GM06990 (cell line): ENCODE data around the gene ZNF438.

Source experiments
- DNase-seq: peaks from one replicate; pipeline ENCODE4 v3.0.0-alpha.2; 2011; ENCODE audit not compliant: insufficient read length; ENCODE audit errors: extremely low read depth
- H3K27me3 ChIP-seq: replicated peaks from 2 replicates; pipeline ENCODE4 v1.6.0; 2011; ENCODE audit warnings: low read length; ENCODE audit not compliant: control insufficient read depth, insufficient read depth
- H3K36me3 ChIP-seq: 2 replicates; pipeline ENCODE4 v1.5.1; 2011; ENCODE audit warnings: low read length; ENCODE audit not compliant: control insufficient read depth, insufficient read depth
- H3K4me3 ChIP-seq: replicated peaks from 2 replicates; pipeline ENCODE4 v1.5.1; 2011; ENCODE audit warnings: low read depth, mild to moderate bottlenecking, control low read depth, low read length
- TF ChIP-seq, protein P1 (sequence below): IDR thresholded peaks from 2 replicates; pipeline ENCODE4 v1.5.1; 2011; ENCODE audit warnings: low read length, control low read depth, mild to moderate bottlenecking, inconsistent platforms; ENCODE audit not compliant: insufficient read depth, poor library complexity, severe bottlenecking

Gene ZNF438

DNA sequence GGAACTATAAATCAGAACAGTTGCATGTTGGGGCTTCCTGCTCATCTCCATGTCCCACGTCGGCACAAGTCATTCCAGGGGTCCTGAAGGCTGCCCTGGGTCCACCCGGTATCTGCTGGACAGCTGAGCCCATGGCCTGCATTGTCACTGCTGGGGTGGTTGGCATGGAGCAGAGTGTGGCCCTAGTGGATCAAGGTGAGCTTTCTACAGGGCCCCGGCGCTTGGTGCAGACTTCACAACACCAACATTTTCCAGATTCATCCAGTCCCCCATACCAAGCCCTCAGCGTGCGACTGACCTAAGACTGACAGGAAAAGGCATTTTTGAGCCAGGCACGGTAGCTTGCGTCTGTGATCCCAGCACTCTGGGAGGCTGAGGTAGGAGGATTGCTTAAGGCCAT lies 226.6 kb downstream of the ZNF438 start:
- TF ChIP-seq, protein P1, sequence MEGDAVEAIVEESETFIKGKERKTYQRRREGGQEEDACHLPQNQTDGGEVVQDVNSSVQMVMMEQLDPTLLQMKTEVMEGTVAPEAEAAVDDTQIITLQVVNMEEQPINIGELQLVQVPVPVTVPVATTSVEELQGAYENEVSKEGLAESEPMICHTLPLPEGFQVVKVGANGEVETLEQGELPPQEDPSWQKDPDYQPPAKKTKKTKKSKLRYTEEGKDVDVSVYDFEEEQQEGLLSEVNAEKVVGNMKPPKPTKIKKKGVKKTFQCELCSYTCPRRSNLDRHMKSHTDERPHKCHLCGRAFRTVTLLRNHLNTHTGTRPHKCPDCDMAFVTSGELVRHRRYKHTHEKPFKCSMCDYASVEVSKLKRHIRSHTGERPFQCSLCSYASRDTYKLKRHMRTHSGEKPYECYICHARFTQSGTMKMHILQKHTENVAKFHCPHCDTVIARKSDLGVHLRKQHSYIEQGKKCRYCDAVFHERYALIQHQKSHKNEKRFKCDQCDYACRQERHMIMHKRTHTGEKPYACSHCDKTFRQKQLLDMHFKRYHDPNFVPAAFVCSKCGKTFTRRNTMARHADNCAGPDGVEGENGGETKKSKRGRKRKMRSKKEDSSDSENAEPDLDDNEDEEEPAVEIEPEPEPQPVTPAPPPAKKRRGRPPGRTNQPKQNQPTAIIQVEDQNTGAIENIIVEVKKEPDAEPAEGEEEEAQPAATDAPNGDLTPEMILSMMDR, result no peak
- Histone ChIP-seq H3K36me3 (no peaks in the 10 kb centered on the region), H3K27me3 (no peaks in the 10 kb centered on the region), H3K4me3 (no peak overlapping the region)
- DNase-seq, result no peak

DNA sequence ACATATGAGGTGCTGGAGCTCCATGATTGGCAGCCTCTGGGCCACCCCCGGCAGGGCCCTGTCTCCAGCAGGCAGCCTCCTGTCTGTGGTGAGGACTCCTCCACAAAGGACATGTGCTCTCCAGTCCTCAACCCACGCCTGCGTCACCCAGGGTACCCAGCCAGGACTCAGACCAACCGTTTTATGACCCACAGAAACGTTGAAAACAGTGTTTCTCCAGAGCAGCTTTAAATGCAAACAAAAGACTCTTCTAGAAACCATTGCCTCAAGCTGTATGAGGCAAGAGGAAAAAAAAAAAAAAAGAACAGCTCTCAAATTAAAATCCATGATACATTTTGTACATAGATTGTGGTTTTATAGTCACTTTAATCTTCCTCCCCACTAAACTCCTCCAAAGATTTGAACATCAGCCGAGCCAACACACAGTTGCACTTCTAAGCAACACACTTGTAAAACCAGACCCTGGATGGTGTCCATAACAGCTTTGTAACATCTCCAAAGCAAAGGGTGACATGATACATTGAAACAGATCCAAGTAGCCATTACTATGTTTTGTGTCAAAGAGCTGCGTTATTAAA lies 227.1 kb downstream of the ZNF438 start:
- DNase-seq, result no peak
- TF ChIP-seq, protein P1, result no peak

DNA sequence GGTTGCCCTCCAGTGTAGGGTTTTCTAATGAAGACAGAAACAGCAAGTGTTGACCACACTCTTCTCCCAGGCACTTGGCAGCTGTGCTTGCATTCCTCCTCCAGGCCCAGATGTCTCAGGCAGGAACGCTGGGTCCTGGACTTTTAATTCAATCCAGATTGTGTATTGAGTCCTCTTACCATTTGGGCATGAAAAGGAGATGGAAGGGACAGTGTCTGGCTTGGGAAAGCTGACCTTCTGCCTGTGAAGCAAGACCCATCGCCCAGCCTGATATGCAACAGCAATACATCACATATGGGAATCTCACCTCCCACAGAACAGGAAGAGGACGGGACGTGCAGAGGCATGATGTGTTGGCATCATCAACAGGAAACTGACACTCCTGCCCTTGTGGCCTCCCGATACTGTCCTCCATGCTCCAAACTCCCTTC lies 227.8 kb downstream of the ZNF438 start:
- Histone ChIP-seq H3K27me3 (no peaks in the 10 kb centered on the region), H3K36me3 (no peaks in the 10 kb centered on the region), H3K4me3 (no peak overlapping the region)
- TF ChIP-seq, protein P1, result no peak
- no peak for DNase-seq

More for the DNA sequence above, 227.1 kb downstream of the ZNF438 start:
- Histone ChIP-seq H3K36me3 (no peaks in the 10 kb centered on the region), H3K27me3 (no peaks in the 10 kb centered on the region), H3K4me3 (no peak overlapping the region)

DNA sequence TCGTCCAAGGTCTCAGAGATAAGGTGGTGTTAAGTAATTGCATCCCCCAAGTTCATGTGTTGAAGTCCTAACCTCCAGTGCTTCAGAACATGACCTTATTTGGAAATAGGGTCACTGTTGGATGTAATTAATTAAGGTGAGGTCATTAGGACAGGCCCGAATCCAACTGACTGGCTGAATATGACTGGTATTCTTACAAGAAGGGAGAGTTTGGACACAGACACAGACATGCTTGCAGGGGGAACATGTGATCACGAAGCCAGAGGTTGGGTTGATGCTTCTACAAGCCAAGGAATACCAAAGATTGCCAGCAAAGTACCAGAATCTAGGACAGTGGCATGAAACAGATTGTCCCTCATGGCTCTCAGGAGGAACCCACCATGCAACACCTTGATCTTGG lies 228.6 kb downstream of the ZNF438 start:
- no peak for DNase-seq
- Histone ChIP-seq H3K36me3 (no peaks in the 10 kb centered on the region), H3K27me3 (no peaks in the 10 kb centered on the region), H3K4me3 (no peak overlapping the region)
- TF ChIP-seq, protein P1, result no peak

DNA sequence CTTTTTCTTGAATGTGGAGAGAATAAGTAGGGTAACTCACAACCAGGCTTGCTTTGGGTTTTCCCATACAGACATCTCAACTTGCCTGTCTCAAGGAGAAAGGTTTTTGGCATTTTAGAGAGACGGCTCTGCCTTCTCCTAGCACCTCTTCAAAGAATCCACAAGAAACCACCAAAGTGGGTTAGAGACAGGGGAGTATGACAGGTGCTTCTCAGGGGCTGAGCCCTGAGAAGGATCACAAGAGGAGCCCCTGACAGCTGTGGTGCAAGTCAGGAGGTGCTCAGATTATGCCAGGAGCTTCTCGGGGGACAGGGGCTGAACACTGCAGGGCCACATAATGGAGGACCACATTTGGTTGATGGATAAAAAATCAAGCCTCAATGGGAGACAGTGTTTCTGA lies 231.3 kb downstream of the ZNF438 start:
- DNase-seq, result no peak
- H3K4me3 ChIP-seq, result no peak overlapping the region
- H3K36me3 ChIP-seq, result no peaks in the 10 kb centered on the region
- TF ChIP-seq, protein P1, result no peak
- no peaks in the 10 kb centered on the region for H3K27me3 ChIP-seq
